Activated naive CD4-positive, alpha-beta T cell treated with anti-CD3 and anti-CD28 coated beads, Interleukin-2, amount 50 U/mL, for 24 hours (primary cell): ENCODE results near the gene DTNA.
"Not testable (repeated sequence)": the region's sequence is repeated elsewhere in the genome, so short reads cannot be mapped to it uniquely, and the experiment has no call there.

Experiments
- H3K27ac Mint-ChIP-seq: one replicate; pipeline ENCODE4 v1.8.0; 2021; ENCODE audit warnings: mild to moderate bottlenecking, mixed read lengths
- H3K27me3 Mint-ChIP-seq: one replicate; pipeline ENCODE4 v1.8.0; 2021; ENCODE audit warnings: mixed read lengths
- H3K36me3 Mint-ChIP-seq: one replicate; pipeline ENCODE4 v1.8.0; 2021; ENCODE audit warnings: mixed read lengths
- H3K4me1 Mint-ChIP-seq: one replicate; pipeline ENCODE4 v1.8.0; 2021; ENCODE audit warnings: mixed read lengths
- H3K4me3 Mint-ChIP-seq: one replicate; pipeline ENCODE4 v1.8.0; 2021; ENCODE audit warnings: mild to moderate bottlenecking, mixed read lengths
- H3K9me3 Mint-ChIP-seq: one replicate; pipeline ENCODE4 v1.8.0; 2021; ENCODE audit warnings: mixed read lengths

The DTNA gene

GRCh38 chr18:34709104-34709503 is 994 bp upstream of the DTNA start:
- Mint-ChIP-seq H3K4me1 (no peaks in the 10 kb centered on the region), H3K36me3 (no peaks in the 10 kb centered on the region), H3K27me3 (peaks cover 12% of the 10 kb centered on the region)

GRCh38 chr18:34710458-34710914 is 388 bp downstream of the DTNA start:
- H3K36me3 Mint-ChIP-seq, result no peaks in the 10 kb centered on the region
- H3K4me1 Mint-ChIP-seq, result no peaks in the 10 kb centered on the region
- no peaks in the 10 kb centered on the region for H3K9me3 Mint-ChIP-seq
- H3K27me3 Mint-ChIP-seq, result peaks cover 12% of the 10 kb centered on the region
- H3K27ac Mint-ChIP-seq, result peak overlapping the region; percentile 35
- H3K4me3 Mint-ChIP-seq, result no peak overlapping the region

More at GRCh38 chr18:34709104-34709503, 994 bp upstream of the DTNA start:
- no peaks in the 10 kb centered on the region for H3K9me3 Mint-ChIP-seq
- no peak overlapping the region for H3K27ac Mint-ChIP-seq
- H3K4me3 Mint-ChIP-seq, result no peak overlapping the region

- Mint-ChIP-seq H3K9me3 (no peaks in the 10 kb centered on the region), H3K36me3 (no peaks in the 10 kb centered on the region), H3K4me1 (no peaks in the 10 kb centered on the region), H3K27ac (no peak overlapping the region), H3K4me3 (no peak overlapping the region), H3K27me3 (peaks cover 12% of the 10 kb centered on the region)
Measured at GRCh38 chr18:34710934-34711333, 836 bp downstream of the DTNA start.

GRCh38 chr18:34716111-34716510 is 6.0 kb downstream of the DTNA start:
- not testable (repeated sequence) for H3K27me3 Mint-ChIP-seq, H3K36me3 Mint-ChIP-seq, H3K4me1 Mint-ChIP-seq, H3K4me3 Mint-ChIP-seq, H3K27ac Mint-ChIP-seq, H3K9me3 Mint-ChIP-seq

GRCh38 chr18:34718610-34719009 is 8.5 kb downstream of the DTNA start:
- no peak overlapping the region for H3K27ac Mint-ChIP-seq
- no peaks in the 10 kb centered on the region for H3K9me3 Mint-ChIP-seq
- no peak overlapping the region for H3K4me3 Mint-ChIP-seq
- no peaks in the 10 kb centered on the region for H3K36me3 Mint-ChIP-seq
- no peaks in the 10 kb centered on the region for H3K4me1 Mint-ChIP-seq
- H3K27me3 Mint-ChIP-seq, result peaks cover 3% of the 10 kb centered on the region

GRCh38 chr18:34720220-34720619 is 10.1 kb downstream of the DTNA start:
- no peak overlapping the region for H3K27ac Mint-ChIP-seq
- H3K4me1 Mint-ChIP-seq, result no peaks in the 10 kb centered on the region
- H3K27me3 Mint-ChIP-seq, result peaks cover 3% of the 10 kb centered on the region
- no peaks in the 10 kb centered on the region for H3K9me3 Mint-ChIP-seq
- no peak overlapping the region for H3K4me3 Mint-ChIP-seq
- no peaks in the 10 kb centered on the region for H3K36me3 Mint-ChIP-seq

- Mint-ChIP-seq H3K4me3 (no peak overlapping the region), H3K36me3 (no peaks in the 10 kb centered on the region), H3K27me3 (peaks cover 5% of the 10 kb centered on the region), H3K27ac (no peak overlapping the region), H3K4me1 (no peaks in the 10 kb centered on the region), H3K9me3 (no peaks in the 10 kb centered on the region)
Measured at GRCh38 chr18:34723143-34723542, 13.0 kb downstream of the DTNA start.

- H3K36me3 Mint-ChIP-seq, H3K27ac Mint-ChIP-seq, H3K9me3 Mint-ChIP-seq, H3K27me3 Mint-ChIP-seq, H3K4me1 Mint-ChIP-seq, H3K4me3 Mint-ChIP-seq: not testable (repeated sequence)
Measured at GRCh38 chr18:34725737-34726136, 15.6 kb downstream of the DTNA start.

- Mint-ChIP-seq H3K4me1 (no peaks in the 10 kb centered on the region), H3K9me3 (no peaks in the 10 kb centered on the region), H3K27ac (no peak overlapping the region), H3K4me3 (no peak overlapping the region), H3K36me3 (no peaks in the 10 kb centered on the region), H3K27me3 (peaks cover 5% of the 10 kb centered on the region)
Measured at GRCh38 chr18:34726286-34727004, 16.3 kb downstream of the DTNA start.

- no peaks in the 10 kb centered on the region for H3K36me3 Mint-ChIP-seq
- H3K27me3 Mint-ChIP-seq, result peaks cover 6% of the 10 kb centered on the region
Measured at GRCh38 chr18:34729264-34729663, 19.2 kb downstream of the DTNA start.

GRCh38 chr18:34729740-34730355 is 19.8 kb downstream of the DTNA start:
- no peaks in the 10 kb centered on the region for H3K36me3 Mint-ChIP-seq

More at GRCh38 chr18:34729264-34729663, 19.2 kb downstream of the DTNA start:
- no peak overlapping the region for H3K4me3 Mint-ChIP-seq
- no peaks in the 10 kb centered on the region for H3K4me1 Mint-ChIP-seq
- no peaks in the 10 kb centered on the region for H3K9me3 Mint-ChIP-seq
- no peak overlapping the region for H3K27ac Mint-ChIP-seq

GRCh38 chr18:34730774-34731173 is 20.7 kb downstream of the DTNA start:
- Mint-ChIP-seq H3K36me3 (no peaks in the 10 kb centered on the region), H3K4me3 (no peak overlapping the region), H3K27ac (no peak overlapping the region), H3K4me1 (no peaks in the 10 kb centered on the region), H3K9me3 (no peaks in the 10 kb centered on the region), H3K27me3 (peaks cover 5% of the 10 kb centered on the region)

More at GRCh38 chr18:34729740-34730355, 19.8 kb downstream of the DTNA start:
- Mint-ChIP-seq H3K4me3 (no peak overlapping the region), H3K4me1 (no peaks in the 10 kb centered on the region), H3K27me3 (peaks cover 6% of the 10 kb centered on the region), H3K9me3 (no peaks in the 10 kb centered on the region), H3K27ac (no peak overlapping the region)

GRCh38 chr18:34734056-34734455 is 24.0 kb downstream of the DTNA start:
- Mint-ChIP-seq H3K27ac (no peak overlapping the region), H3K9me3 (no peaks in the 10 kb centered on the region), H3K36me3 (no peaks in the 10 kb centered on the region), H3K4me1 (no peaks in the 10 kb centered on the region), H3K27me3 (peaks cover 9% of the 10 kb centered on the region), H3K4me3 (no peak overlapping the region)

GRCh38 chr18:34734526-34734925 is 24.4 kb downstream of the DTNA start:
- H3K9me3 Mint-ChIP-seq, H3K27me3 Mint-ChIP-seq, H3K27ac Mint-ChIP-seq, H3K36me3 Mint-ChIP-seq, H3K4me1 Mint-ChIP-seq, H3K4me3 Mint-ChIP-seq: not testable (repeated sequence)

- no peaks in the 10 kb centered on the region for H3K4me1 Mint-ChIP-seq
- H3K36me3 Mint-ChIP-seq, result no peaks in the 10 kb centered on the region
- H3K9me3 Mint-ChIP-seq, result no peaks in the 10 kb centered on the region
- H3K27me3 Mint-ChIP-seq, result peaks cover 5% of the 10 kb centered on the region
- H3K27ac Mint-ChIP-seq, result no peak overlapping the region
- no peak overlapping the region for H3K4me3 Mint-ChIP-seq
Measured at GRCh38 chr18:34738175-34738894, 28.2 kb downstream of the DTNA start.

GRCh38 chr18:34740101-34740500 is 30.0 kb downstream of the DTNA start:
- Mint-ChIP-seq H3K36me3 (no peaks in the 10 kb centered on the region), H3K9me3 (no peaks in the 10 kb centered on the region)

More at GRCh38 chr18:34740101-34740500, 30.0 kb downstream of the DTNA start:
- H3K27me3 Mint-ChIP-seq, result peaks cover 6% of the 10 kb centered on the region
- no peak overlapping the region for H3K27ac Mint-ChIP-seq
- no peak overlapping the region for H3K4me3 Mint-ChIP-seq
- no peaks in the 10 kb centered on the region for H3K4me1 Mint-ChIP-seq
